K562 (cell line): Measurements from ENCODE around the gene USP5. TPM values are rescaled to one million over a fixed set of nuclear protein-coding genes. Genes with fewer than 3 reads are reported as not detected.

Experiments
- CREB1 ChIP-seq, 2 experiments: sonication (generic) in 1 of 2; formaldehyde crosslinking in 1 of 2; IDR thresholded peaks; 2 replicates each; pipeline versions ENCODE4 v1.6.1 to v1.8.0; 2012 to 2022; ENCODE audit warnings: inconsistent platforms in 1 of 2, mild to moderate bottlenecking in 1 of 2, missing genetic modification reagents in 1 of 2, moderate library complexity in 1 of 2
- FOS ChIP-seq: IDR thresholded peaks from 3 replicates; pipeline ENCODE4 v1.6.1; 2011; ENCODE audit not compliant: insufficient read length; ENCODE audit errors: extremely low read depth
- FOXJ2 ChIP-seq: fragments of 200-800 bp; sonication (Bioruptor generic); IDR thresholded peaks from 2 replicates; pipeline ENCODE4 v1.6.1; 2016; ENCODE audit warnings: missing genetic modification characterization, missing compliant biosample characterization
- KAT7 ChIP-seq: sonication (generic); formaldehyde crosslinking; IDR thresholded peaks from 2 replicates; pipeline ENCODE4 v1.8.0; 2022; ENCODE audit warnings: missing genetic modification reagents, mild to moderate bottlenecking, borderline replicate concordance
- NCOR1 ChIP-seq: fragments of 450-650 bp; IDR thresholded peaks from 2 replicates; pipeline ENCODE4 v1.6.1; 2016; ENCODE audit warnings: mild to moderate bottlenecking, moderate library complexity
- NEUROD1 ChIP-seq: fragments of 150-350 bp; IDR thresholded peaks from 2 replicates; pipeline ENCODE4 v1.6.1; 2014; ENCODE audit warnings: borderline replicate concordance, low read length, low read depth; ENCODE audit not compliant: partially characterized antibody
- NR1H2 ChIP-seq: sonication (generic); formaldehyde crosslinking; IDR thresholded peaks from 2 replicates; pipeline ENCODE4 v1.4.0; 2020; ENCODE audit warnings: mild to moderate bottlenecking, missing genetic modification reagents
- PHF21A ChIP-seq: fragments of 450-650 bp; IDR thresholded peaks from 2 replicates; pipeline ENCODE4 v1.6.1; 2017; ENCODE audit warnings: low read depth, borderline replicate concordance
- XRCC5 ChIP-seq: fragments of 200-400 bp; formaldehyde crosslinking; IDR thresholded peaks from 2 replicates; pipeline ENCODE4 v1.6.1; 2017; ENCODE audit warnings: low read depth, mild to moderate bottlenecking, low read length
- ZNF197 ChIP-seq: fragments of 200-800 bp; sonication (Bioruptor generic); IDR thresholded peaks from 2 replicates; pipeline ENCODE4 v1.6.1; 2016; ENCODE audit warnings: low read depth, missing genetic modification characterization, missing compliant biosample characterization
- ZNF311 ChIP-seq: fragments of 250-450 bp; sonication (Bioruptor Pico); IDR thresholded peaks from 2 replicates; pipeline ENCODE4 v1.4.0; 2020; ENCODE audit warnings: mild to moderate bottlenecking, moderate library complexity
- ZNF830 ChIP-seq: fragments of 250-450 bp; sonication (Bioruptor Pico); IDR thresholded peaks from 2 replicates; pipeline ENCODE4 v1.5.0; 2021; ENCODE audit warnings: mild to moderate bottlenecking
- polyA plus RNA-seq, 8 experiments: library from polyadenylated mRNA; depleted of rRNA in 4 of 8; stranded (reverse) in 5 of 8; unstranded in 3 of 8; fragments of >200 nt; fragmentation: Nextera tagmentation in 2 of 8; fragmentation: Illumina TruSeq in 1 of 8; extraction: Ambion mirVana in 2 of 8; extraction: Trizol in 1 of 8; gene quantifications; 2 replicates each; pipeline versions ENCODE4 v1.2.1 to v1.2.3, GENCODE V29; 2011 to 2014; ENCODE audit warnings: inconsistent platforms in 1 of 8, missing spikeins in 1 of 8
- total RNA-seq, 7 experiments: library from RNA; depleted of rRNA in 6 of 7; stranded (reverse); fragments of >200 nt in 6 of 7; fragmentation: Illumina TruSeq in 2 of 7; extraction: Trizol in 2 of 7; gene quantifications; 2 replicates each; pipeline versions ENCODE4 v1.2.1 to v1.2.3, GENCODE V29; 2011 to 2021; ENCODE audit warnings: low replicate concordance in 1 of 7
- TF ChIP-seq, protein P1 (sequence below): sonication (generic); formaldehyde crosslinking; IDR thresholded peaks from 2 replicates; pipeline ENCODE4 v1.8.1; 2023; ENCODE audit warnings: mild to moderate bottlenecking, missing genetic modification reagents
- TF ChIP-seq, protein P2 (sequence below): fragments of 200-400 bp; formaldehyde crosslinking; IDR thresholded peaks from 2 replicates; pipeline ENCODE4 v1.6.1; 2017; ENCODE audit warnings: mild to moderate bottlenecking, low read depth, low read length, moderate library complexity
- TF ChIP-seq, protein P3 (sequence below): fragments of 450-650 bp; conservative IDR thresholded peaks from 2 replicates; pipeline ENCODE4 v1.6.1; 2016; ENCODE audit warnings: missing genetic modification characterization, low read depth, mild to moderate bottlenecking, missing compliant biosample characterization, moderate library complexity
- TF ChIP-seq, protein P4 (sequence below): fragments of 450-650 bp; IDR thresholded peaks from 2 replicates; pipeline ENCODE4 v1.6.1; 2017; ENCODE audit warnings: antibody characterized with exemption
- TF ChIP-seq, protein P5 (sequence below): fragments of 250-450 bp; sonication (Bioruptor Pico); IDR thresholded peaks from 2 replicates; pipeline ENCODE4 v1.5.0; 2021; ENCODE audit warnings: mild to moderate bottlenecking, borderline replicate concordance

USP5 gene
- total and polyA plus RNA-seq, 9 of the 15 experiments (the other 6 are each of a cell fraction or from before 2014, with no cell fraction given), result 1.4 to 107 (median 48.6) TPM

DNA sequence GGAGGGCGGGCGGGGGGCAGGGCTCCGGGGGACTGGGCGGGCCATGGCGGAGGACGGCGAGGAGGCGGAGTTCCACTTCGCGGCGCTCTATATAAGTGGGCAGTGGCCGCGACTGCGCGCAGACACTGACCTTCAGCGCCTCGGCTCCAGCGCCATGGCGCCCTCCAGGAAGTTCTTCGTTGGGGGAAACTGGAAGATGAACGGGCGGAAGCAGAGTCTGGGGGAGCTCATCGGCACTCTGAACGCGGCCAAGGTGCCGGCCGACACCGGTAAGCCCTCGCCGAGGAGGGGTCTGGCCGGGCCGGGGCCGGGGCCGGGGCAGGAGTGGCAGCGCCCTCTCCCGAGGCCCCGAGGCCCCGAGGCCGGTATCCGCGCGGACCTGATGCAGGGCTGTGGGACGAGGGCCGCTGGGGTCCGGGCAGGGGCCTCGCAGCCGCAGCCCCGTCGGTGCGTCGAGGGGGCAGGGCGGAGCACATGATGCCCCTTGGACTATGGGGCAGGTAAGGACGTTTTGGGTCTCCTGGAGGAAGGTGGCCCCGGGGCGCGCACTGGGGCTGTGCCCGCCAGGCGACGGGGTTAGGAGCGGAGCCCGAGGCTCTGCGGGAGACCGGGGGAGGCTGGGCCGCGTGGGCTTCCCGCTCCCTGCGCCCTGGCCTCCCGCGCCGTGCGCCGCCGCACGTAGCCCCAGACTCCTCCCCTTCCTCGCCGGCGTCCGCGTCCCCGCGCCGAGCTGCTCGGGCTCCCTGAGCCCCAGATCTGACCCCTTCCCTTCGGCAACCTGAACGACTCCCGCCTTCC, 15.7 kb downstream of the USP5 start, which contains the start of gene TPI1 (continued):
- TF ChIP-seq, protein P1, sequence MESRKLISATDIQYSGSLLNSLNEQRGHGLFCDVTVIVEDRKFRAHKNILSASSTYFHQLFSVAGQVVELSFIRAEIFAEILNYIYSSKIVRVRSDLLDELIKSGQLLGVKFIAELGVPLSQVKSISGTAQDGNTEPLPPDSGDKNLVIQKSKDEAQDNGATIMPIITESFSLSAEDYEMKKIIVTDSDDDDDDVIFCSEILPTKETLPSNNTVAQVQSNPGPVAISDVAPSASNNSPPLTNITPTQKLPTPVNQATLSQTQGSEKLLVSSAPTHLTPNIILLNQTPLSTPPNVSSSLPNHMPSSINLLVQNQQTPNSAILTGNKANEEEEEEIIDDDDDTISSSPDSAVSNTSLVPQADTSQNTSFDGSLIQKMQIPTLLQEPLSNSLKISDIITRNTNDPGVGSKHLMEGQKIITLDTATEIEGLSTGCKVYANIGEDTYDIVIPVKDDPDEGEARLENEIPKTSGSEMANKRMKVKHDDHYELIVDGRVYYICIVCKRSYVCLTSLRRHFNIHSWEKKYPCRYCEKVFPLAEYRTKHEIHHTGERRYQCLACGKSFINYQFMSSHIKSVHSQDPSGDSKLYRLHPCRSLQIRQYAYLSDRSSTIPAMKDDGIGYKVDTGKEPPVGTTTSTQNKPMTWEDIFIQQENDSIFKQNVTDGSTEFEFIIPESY (CRISPR knock-in tag), result no peak
- TF ChIP-seq ZNF830 (CRISPR knock-in tag) (no peak), CREB1 (IDR thresholded peaks at IDR 0.05) (no peak), CREB1 (CRISPR knock-in tag; IDR thresholded peaks at IDR 0.05) (no peak; the same call in 1 of the 2 replicates), NEUROD1 (no peak), FOS (no peak), ZNF197 (CRISPR knock-in tag) (no peak), ZNF311 (CRISPR knock-in tag) (no peak), KAT7 (CRISPR knock-in tag) (0 out of 2 replicates have a peak, but pooled peaks have one; percentile 62), NR1H2 (CRISPR knock-in tag) (no peak), FOXJ2 (tag) (no peak), NCOR1 (0 out of 2 replicates have a peak, but pooled peaks have one; percentile 36), PHF21A (no peak), XRCC5 (no peak)
- TF ChIP-seq, protein P2, sequence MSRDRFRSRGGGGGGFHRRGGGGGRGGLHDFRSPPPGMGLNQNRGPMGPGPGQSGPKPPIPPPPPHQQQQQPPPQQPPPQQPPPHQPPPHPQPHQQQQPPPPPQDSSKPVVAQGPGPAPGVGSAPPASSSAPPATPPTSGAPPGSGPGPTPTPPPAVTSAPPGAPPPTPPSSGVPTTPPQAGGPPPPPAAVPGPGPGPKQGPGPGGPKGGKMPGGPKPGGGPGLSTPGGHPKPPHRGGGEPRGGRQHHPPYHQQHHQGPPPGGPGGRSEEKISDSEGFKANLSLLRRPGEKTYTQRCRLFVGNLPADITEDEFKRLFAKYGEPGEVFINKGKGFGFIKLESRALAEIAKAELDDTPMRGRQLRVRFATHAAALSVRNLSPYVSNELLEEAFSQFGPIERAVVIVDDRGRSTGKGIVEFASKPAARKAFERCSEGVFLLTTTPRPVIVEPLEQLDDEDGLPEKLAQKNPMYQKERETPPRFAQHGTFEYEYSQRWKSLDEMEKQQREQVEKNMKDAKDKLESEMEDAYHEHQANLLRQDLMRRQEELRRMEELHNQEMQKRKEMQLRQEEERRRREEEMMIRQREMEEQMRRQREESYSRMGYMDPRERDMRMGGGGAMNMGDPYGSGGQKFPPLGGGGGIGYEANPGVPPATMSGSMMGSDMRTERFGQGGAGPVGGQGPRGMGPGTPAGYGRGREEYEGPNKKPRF, result no peak
- TF ChIP-seq, protein P3, sequence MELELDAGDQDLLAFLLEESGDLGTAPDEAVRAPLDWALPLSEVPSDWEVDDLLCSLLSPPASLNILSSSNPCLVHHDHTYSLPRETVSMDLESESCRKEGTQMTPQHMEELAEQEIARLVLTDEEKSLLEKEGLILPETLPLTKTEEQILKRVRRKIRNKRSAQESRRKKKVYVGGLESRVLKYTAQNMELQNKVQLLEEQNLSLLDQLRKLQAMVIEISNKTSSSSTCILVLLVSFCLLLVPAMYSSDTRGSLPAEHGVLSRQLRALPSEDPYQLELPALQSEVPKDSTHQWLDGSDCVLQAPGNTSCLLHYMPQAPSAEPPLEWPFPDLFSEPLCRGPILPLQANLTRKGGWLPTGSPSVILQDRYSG (tag), result no peak
- TF ChIP-seq, protein P4, sequence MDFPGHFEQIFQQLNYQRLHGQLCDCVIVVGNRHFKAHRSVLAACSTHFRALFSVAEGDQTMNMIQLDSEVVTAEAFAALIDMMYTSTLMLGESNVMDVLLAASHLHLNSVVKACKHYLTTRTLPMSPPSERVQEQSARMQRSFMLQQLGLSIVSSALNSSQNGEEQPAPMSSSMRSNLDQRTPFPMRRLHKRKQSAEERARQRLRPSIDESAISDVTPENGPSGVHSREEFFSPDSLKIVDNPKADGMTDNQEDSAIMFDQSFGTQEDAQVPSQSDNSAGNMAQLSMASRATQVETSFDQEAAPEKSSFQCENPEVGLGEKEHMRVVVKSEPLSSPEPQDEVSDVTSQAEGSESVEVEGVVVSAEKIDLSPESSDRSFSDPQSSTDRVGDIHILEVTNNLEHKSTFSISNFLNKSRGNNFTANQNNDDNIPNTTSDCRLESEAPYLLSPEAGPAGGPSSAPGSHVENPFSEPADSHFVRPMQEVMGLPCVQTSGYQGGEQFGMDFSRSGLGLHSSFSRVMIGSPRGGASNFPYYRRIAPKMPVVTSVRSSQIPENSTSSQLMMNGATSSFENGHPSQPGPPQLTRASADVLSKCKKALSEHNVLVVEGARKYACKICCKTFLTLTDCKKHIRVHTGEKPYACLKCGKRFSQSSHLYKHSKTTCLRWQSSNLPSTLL, result no peak
- TF ChIP-seq, protein P5, sequence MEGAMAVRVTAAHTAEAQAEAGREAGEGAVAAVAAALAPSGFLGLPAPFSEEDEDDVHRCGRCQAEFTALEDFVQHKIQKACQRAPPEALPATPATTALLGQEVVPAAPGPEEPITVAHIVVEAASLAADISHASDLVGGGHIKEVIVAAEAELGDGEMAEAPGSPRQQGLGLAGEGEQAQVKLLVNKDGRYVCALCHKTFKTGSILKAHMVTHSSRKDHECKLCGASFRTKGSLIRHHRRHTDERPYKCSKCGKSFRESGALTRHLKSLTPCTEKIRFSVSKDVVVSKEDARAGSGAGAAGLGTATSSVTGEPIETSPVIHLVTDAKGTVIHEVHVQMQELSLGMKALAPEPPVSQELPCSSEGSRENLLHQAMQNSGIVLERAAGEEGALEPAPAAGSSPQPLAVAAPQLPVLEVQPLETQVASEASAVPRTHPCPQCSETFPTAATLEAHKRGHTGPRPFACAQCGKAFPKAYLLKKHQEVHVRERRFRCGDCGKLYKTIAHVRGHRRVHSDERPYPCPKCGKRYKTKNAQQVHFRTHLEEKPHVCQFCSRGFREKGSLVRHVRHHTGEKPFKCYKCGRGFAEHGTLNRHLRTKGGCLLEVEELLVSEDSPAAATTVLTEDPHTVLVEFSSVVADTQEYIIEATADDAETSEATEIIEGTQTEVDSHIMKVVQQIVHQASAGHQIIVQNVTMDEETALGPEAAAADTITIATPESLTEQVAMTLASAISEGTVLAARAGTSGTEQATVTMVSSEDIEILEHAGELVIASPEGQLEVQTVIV (CRISPR knock-in tag), result no peak
